Activated naive CD8-positive, alpha-beta T cell treated with anti-CD3 and anti-CD28 coated beads, Interleukin-2, amount 50 U/mL, for 16 hours (primary cell): ENCODE data around the gene SLFN12.
"Not testable (repeated sequence)": the region's sequence is repeated elsewhere in the genome, so short reads cannot be mapped to it uniquely, and the experiment has no call there.

ENCODE experiments used
- DNase-seq: peaks from one replicate; pipeline ENCODE4 v3.0.0-alpha.2; 2020; ENCODE audit warnings: low read depth, low spot score

Gene SLFN12

DNA sequence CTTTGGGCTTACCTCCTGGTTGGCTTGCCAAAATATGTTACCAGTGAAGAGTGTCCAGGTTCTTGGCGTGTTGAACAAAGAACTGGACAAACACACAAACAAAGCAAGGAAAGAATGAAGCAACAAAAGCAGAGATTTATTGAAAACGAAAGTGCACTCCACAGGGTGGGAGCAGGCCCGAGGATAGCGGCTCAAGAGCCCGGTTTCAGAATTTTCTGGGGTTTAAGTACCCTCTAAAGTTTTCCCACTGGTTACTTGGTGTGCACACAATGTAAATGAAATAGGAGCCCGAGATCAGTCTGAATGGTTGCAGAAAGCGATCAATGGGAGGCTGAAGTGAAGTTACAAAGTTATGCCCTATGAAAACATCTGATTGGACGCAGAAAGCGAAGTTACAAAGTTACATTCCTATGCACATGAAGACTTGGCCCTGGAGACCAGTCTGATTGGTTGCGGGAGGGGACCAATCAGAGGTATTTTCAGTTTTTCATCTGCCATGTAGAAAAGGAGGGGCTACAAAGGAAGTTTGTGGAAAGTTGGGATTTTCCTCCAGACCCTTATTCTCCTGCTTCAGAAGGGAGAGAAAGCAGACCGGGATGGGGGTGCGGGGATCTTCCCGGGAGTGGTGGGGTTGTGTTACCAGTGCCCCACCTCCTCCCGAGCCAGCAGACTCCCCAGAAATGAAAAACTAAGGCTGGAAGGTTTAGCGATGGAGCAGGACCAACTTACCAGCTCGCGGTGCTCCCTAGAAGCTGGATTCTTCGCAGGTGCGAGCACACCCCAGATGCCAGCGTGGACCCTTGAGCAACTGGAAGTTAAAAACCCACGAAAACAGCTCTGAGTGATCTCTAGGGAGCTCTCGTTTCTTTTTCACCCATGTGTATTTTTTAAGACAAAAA is at the start of gene SLFN12:
Gene SLFN12 (minus strand): TSS at position 325 of the 899 bp plus-strand sequence. CDS start 9,472 bp downstream, outside the sequence.
- no peak for DNase-seq

DNA sequence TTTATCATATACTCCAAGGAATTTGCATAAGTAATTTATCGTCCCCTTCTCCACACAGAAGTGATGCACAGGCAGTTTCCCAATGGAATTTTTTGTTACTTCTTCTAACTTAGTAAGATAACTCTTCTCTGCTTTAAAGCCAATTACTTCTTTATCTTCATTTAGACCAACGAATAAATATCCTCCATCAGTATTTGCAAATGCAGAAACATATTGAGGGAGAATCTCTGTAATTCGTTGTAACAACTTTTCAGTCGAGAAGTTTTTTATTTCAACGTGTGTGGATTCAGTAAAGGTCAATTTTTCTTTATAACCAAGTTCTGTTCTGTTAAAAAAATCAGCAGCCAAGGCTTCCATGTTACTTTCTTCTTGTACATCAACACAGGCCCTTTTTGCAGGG is 47.0 kb upstream of the SLFN12 start:
- DNase-seq, result no peak

DNA sequence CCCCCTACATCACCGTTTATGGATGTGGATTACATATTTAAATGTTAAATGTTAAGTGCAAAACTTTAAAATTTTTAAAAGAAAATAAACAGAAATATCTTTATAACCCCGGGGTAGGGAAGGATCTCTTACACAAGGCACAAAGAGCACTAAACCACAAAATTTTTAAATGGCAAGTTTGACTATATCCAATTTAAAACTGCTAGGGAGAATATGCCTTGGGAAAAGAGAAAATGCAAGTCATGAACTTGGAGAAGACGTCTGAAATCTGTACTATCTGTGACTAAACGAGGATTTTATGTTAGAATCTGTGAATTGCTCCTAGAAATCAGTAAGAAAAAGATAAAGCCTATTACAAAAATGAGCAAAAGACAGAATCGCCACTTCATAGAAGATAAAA is 44.9 kb upstream of the SLFN12 start:
- no peak for DNase-seq

DNA sequence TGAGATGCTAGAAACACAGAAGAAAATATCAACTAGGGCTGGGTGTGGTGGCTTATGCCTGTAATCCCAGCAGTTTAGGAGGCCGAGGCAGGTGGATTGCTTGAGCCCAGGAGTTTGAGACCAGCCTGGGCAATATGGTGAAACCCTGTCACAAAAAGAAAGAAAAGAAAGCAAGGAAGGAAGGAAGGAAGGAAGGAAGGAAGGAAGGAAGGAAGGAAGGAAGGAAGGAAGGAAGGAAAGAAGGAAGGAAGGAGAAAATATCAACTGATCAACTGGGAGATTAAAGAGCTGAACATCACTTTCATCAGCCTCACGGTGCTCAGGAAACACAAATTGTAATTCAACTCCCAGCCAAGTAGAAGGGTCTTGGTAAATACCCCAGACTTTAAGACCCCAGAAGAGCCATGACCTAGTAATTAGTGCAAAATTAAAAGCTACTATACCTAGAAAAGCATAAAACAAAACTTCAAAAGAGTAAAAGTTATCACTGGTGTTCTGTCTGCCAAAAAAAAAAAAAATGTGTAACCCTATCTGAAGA is 44.1 kb upstream of the SLFN12 start:
- DNase-seq, result no peak

DNA sequence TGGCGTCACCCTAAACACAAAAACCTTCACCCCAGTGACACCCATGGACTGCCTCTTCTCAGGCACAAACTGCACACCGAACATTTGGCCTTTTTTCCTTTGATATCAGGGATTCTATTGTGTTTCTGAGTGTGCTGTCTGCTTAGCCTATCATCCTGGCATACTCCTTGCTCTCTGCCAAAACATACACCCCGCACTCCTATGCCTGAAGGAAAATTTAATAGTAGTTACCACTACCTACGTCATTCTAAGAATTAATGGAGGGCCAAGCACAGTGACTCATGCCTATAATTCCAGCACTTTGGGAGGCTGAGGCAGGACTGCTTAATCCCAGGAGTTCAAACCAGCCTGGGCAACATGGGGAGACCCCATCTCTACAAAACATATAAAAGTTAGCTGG is 36.2 kb upstream of the SLFN12 start:
- no peak for DNase-seq

DNA sequence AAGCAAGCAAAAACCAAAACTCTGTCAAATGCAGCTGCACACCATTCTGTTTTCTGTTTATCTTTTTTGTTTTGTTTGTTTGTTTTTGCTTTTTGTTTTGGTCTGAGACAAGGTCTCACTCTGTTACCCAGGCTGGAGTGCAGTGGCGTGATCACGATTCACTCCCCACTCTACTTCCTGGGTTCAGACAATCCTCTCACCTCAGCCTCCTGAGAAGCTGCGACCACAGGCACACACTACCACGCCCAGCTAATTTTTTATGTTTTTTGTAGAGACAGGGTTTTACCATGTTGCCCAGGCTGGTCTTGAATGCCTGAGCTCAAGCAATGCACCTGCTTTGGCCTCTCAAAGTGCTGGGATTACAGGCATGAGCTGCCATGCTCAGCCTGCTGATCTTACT is 35.5 kb upstream of the SLFN12 start:
- no peak for DNase-seq

DNA sequence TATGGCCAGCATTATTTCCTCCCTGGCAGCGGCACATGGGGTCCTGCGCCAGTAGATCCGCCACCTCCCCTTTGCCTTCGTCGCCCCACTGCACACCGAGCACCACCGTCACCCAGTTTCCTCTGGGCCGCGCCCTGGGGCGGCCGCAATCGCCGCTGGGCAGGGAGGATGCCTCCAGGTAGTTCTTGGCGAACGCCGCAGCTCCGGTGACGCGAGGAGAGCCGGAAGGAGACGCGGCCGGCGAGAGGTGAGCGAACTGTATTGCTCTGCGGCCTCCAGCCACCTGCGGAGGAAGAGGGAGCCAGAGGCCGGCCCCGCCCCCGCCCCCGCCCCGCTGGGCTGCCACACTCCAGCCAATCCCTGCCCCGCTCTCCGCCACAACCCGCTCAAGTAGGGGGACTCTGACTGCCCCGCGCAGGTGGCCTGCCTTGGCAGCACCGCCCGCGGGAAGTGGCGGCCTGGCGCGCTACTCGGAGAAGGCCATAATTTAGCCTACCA is 28.1 kb upstream of the SLFN12 start:
- DNase-seq, result no peak

DNA sequence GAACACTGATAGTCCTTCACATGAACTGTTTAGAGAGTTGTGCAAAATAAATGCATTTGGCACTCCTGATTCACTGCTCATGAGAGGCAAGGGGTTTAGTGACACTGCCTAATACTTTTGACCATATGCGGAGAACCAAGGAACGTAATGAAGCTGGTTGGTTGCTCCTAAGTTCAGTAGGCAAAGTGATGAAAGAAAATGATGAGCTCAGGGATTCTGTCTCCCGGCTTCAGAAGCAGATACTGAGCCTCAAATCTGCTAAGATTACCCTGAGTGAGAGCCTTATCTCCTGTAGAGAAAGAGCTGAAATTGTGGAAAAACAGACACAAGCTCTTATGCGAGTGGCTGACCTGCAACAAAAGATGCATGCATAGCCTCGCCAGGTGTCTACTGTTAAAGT is 21.7 kb upstream of the SLFN12 start:
- not testable (repeated sequence) for DNase-seq

DNA sequence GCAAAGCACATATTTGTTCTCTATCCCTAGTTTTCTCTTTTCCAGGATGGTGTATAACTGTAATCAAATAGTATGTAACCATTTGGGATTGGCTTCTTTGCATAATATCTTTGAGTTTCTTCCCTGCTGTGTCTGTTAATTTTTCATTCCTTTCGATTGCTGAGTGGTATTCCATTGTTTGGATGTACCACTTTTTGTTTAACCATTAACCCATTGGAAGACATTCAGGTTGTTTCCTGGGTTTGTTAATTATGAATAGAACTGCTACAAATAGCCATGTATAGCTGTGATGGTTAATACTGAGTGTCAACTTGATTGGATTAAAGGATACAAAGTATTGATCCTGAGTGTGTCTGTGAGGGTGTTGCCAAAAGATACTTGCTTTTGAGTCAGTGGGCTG is 20.9 kb upstream of the SLFN12 start:
- DNase-seq, result no peak

DNA sequence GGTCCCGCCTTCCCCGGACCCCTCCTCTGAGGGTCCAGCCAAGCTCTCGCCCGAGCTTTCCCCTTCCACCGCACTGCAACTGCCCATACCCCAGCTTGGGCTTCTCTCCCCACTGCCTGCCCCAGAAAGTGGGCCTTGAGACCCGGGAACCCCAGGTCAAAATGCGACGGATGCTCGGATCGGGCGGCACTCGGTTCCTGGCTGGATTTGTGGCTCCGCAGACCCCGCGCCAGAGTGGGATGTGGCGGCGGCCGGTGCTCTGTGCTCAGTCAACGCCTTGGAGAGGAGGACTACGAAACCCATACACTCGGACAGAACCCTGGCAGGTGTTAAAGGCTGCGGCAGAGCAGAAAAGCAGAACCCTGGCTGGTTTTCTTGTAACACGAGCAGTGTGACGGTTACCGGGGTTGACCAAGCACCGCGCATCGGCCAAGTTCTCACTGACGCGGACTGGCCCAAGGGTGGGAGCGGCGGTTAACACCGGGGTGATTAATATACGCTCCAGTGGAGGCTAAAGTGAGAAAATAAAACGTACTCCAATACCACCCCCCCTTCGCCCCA is 17.2 kb upstream of the SLFN12 start:
- no peak for DNase-seq

DNA sequence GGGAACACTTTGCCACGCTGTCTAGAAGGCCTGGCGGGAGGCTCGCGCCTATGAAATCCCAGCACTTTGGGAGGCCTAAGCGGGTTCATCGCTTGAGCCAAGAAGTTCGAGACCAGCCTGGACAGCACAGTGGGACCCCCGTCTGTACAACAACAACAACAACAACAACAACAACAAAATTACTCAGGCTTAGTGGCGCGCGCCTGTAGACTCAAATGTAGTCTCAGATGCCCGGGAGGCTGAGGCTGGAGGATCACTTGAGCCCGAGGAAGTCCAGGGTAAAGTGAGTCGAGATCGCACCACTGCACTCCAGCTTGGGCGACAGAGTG is 16.6 kb upstream of the SLFN12 start:
- no peak for DNase-seq

DNA sequence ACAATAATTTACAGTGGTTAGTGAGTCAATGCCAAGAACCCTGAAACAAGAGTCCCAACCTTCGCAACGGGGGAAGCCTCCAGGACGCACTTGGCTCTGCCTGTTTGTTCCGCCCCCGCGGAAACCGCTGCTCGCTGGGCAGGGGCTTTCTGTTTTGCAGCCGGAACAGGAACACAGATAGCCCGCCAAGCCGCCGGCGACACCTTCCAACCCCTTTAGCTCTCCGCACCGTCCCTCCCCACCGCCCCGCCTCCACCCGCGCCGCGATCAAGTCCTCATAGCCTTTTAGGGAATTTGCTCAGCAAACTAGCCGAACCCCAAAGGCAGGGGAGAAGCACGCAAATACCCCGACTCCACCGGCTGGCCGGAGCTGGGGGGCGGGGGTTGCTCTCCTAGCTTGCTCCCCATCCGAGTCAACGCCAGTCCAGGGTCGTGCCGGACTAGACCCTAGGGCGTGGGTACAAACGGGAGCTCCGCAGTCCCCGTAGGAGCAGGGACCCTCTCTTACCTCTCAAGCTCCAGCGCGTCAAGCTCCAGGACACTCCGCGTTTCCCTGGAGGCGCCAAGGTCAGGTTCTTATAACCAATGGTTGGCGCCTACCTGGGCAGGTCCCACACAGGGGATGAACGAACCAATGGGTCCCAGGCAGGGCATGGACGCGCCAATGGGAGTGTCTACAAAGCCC is 16.1 kb upstream of the SLFN12 start, which contains the start of gene SLFN13:
Gene SLFN13 (minus strand): TSS at position 553 of the 685 bp plus-strand sequence. CDS start 3,086 bp downstream, outside the sequence.
- peak; percentile 87 for DNase-seq

DNA sequence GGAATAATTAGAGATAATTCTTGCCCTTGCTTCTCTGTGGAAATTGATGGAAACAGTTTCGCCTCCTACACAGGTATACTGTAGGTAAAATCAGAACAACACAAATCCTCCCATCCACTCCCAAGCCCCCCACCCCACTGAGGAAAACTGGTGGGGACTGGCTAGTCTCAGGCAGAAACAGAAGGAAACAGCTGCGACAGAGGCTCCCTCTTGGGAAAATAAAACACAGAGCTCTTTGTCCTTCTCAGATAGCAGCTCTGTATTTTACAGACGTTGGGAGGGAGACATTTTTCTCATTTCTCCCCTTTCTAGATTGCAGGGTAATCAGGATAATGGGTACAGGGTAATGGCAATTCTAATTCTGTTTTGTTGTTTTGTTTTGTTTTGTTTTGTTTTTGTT is 15.2 kb upstream of the SLFN12 start:
- no peak for DNase-seq

DNA sequence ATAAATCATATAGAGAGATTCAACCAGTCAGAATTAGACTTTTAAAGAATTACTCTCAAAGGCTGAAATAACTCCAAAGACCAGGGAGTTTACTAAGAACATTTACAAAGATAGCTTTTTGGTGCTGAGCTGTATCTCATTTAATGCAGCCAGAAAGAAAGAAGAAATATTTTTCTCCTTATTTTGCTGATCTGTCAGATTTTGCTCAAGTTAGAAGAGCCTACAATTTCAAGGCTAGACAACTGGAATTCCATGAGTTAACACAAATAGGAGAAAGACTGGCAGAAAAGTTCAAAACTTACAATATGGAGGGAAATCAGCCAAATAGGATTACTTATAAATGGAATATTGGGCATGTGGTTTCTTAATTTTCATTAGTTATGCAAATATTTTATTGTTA is 6.1 kb upstream of the SLFN12 start:
- DNase-seq, result no peak

DNA sequence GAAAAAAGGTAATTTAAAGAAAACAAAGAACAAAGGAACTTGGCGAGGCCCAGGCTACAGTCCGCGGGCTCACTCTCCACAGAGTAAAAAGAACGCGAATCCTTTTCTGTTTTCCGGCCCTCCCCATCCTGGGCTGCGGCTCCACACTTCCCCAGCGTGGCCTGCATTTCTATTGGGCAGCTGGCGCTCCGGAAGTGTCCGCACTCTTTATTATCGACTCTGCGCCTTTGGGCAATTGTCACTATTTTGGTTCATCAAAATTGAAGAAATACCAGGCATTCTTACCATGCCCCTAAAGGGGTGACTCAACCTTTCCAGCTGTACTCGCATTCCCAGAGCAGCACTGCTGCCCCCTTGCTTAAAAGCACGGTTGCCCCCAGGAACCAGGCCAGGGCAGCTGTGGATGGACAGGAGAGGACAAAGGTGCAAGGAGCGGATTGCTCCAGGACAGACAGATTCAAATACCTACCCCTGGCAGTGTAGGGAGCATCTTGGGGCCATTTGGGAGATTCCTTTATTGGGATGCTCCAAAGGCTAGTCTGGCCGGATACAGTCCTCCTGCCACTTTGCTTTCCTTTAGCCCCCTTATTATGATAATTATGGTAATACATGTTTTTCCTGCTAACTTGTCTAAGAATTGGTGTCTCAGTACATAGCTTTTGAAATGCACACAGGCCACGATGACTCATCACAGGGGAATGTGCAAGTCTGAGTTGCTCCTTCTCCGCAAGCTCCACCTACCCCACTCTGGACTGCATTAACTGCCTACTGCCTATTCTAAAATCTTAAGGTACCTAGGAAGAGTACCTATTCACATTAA is 985 bp upstream of the SLFN12 start:
- DNase-seq, result peak; percentile 33

DNA sequence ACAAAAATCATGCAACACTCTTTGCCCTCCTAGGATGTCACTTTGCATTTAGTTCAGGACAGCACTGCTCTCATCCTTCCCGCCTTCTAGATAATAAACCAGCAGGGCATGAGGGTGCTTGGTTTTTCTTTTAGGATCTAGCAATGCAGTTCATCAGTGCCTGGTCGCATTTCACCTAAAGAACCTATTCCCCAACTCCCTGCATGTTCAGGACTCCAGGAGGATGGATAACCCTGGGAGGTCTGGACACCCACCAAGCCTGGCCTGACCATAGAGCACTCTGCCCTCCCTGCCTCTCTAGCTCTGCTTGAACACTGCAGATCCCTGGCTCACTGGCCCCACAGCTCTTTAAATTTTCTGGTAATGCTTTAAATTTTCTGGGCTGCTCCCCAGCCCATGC is 2.6 kb downstream of the SLFN12 start:
- no peak for DNase-seq

DNA sequence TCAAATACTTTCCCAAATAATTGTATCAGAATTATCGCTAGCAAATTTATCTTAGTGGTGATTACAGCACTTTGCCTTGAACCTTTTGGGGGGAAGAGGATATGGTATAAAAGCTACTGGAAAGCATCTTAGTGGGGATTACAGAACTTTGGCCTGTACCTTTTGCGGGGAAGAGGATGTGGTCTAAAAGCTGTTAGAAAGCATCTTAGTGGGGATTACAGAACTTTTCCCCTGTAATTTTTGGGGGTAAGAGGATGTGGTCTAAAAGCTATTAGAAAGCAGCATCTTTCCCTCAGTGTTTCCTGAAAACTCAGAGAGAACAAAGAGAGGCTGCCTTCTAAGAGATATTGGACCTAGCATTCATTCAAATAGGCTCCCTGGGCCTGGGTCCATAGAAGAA is 4.1 kb downstream of the SLFN12 start:
- no peak for DNase-seq

DNA sequence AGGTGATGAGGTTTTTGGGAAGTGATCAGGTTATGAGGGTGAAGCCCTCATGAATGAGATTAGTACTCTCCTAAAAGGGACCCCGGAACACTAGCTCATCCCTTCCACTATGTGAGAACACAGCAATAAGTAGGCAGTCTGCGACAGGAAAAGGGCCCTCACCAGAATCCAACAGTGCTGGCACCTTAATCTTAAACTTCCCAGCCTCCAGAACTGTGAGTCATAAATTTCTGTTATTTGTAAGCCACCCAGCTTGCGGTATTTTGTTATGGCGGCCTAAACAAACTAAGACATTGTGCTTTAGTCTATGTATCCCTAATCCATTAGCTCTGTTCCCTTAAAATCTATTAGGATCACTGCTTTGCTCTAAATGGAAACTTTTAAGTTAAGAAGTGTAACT is 8.5 kb downstream of the SLFN12 start:
- DNase-seq, result no peak

DNA sequence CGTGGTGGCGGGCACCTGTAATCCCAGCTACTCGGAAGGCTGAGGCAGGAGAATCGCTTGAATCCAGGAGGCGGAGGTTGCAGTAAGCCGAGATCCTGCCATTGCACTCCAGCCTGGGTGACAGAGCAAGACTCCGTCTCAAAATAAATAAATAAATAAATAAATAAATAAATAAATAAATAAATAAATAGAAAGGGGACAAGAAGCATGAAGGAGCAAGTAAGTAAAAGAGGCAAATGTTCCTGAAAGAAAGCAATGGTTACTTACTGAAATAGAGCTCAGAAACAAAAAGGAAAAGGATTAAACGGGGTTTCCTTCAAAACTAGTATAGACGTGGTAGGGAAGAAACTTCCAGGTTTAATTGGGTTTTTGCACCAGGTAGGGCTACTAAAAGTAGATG is 11.2 kb downstream of the SLFN12 start:
- not testable (repeated sequence) for DNase-seq

DNA sequence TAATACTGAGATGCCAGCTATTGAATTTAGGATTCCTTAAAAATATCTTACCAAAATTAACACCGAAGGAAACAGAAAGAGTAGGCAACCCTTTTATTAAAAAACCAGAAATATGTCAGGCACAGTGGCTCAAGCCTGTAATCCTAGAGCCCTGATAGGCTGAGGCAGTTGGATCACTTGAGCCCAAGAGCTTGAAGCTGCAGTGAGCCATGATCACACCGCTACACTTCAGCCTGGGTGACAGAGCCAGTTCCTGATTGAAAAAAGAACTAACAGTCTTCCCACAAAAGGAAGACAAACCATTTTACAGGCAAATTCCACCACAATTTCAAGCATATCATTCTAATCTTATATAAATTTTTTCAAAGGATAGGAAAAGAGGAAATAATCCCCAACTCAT is 15.6 kb downstream of the SLFN12 start:
- no peak for DNase-seq

DNA sequence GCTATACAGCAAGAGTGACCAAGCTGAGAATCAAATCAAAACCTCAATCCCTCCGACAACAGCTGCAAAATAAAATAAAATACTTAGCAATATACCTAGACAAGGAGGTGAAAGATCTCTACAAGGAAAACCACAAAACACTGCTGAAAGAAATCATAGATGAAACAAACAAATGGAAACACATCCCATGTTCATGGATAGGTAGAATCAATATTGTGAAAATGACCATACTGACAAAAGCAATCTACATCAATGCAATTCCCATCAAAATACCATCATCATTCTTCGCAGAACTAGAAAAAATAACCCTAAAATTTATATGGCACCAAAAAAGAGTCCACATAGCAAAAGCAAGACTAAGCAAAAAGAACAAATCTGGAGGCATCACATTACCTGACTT is 17.6 kb downstream of the SLFN12 start:
- DNase-seq, result not testable (repeated sequence)
